Renal cortical epithelial cell (primary cell): ENCODE measurements around the gene ERICH6B. TPM values are rescaled to one million over a fixed set of nuclear protein-coding genes. Genes with fewer than 3 reads are reported as not detected.
A peak's percentile ranks its signal among the peaks of the same experiment; 100 is the strongest.

Experiments
- DNase-seq: peaks from one replicate; pipeline ENCODE4 v3.0.0-alpha.2; 2011; ENCODE audit warnings: low read depth
- total RNA-seq: library from RNA; depleted of rRNA; stranded (reverse); fragments of >200 nt; gene quantifications from 2 replicates; pipeline ENCODE4 v1.2.3, GENCODE V29; 2014

ERICH6B gene
- total RNA-seq, 1 donor from 2014 or later, result not detected

DNA sequence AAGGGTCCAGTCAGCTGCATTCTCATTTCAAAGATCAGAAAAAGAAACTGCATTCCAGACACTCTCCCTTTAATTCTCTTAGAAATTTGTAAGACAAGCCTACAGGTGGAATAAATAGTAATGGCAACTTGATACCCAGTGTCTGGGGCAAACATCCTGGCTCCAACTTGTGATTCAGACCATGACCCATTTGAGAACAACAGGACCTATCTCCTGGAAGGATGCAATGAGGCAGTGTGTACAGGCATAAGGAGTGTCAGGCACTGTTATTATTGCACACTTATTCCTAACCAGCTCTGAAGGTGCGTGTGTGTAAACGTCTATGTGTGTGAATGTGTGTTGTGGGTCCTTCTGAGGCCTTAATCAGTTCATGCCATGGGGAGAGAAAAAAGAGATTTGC is 13.9 kb downstream of the ERICH6B start:
- DNase-seq, result no peak

GRCh38 chr13:45598597-45598996 is 16.9 kb downstream of the ERICH6B start:
- no peak for DNase-seq

DNA sequence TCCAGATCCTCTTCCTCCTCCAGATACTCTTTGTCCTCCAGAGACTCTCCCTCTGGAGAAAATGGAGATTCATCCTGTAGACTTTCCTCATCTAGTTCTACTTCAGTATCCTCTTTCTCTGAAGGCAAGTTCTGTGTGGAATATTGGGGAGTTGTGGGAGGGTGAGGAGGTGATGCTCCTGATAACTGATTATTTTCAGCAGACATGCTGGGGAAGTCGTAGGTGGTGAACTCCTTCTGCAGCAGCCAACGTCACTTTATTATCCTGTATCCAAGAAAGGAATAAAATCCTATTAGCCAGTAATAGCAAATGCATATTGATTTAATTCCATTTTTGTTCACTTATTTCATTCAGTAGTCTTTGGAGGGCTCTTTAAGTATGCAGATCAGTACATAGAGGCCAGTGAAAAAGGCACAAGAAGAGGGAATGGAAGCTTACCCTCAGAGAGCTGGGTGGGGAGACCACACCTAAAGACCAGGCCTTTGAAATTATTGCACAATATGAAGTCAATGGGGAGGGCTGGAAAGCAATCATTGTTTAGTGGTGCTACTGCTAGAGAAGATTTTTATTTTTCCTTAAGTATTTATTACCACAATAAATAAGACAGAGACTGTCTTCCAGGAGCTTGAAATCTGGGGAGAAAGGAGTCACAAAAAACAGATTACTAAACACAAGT is 18.6 kb downstream of the ERICH6B start:
- DNase-seq, result no peak

DNA sequence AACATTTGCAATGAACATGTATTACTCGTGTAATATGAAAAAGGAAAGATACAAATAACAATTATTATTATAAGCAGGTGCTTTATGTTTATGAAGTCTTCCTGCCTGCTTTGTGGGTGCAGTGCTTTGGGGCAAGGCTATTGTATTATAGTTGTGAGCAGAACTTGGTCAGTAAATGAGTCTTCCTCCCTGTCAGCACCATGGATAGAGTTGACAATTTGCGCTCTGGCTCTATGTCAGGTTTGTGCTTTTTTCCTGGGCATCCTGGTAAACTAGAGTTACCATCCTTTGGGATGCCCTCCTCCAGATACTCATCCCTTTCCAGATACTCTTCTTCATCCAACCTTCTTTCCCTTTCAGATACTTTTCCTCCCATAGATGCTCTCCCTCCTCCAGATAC is 19.6 kb downstream of the ERICH6B start:
- DNase-seq, result peak; percentile 9

- DNase-seq, result no peak
Observed at GRCh38 chr13:45594764-45595163, 20.8 kb downstream of the ERICH6B start.

DNA sequence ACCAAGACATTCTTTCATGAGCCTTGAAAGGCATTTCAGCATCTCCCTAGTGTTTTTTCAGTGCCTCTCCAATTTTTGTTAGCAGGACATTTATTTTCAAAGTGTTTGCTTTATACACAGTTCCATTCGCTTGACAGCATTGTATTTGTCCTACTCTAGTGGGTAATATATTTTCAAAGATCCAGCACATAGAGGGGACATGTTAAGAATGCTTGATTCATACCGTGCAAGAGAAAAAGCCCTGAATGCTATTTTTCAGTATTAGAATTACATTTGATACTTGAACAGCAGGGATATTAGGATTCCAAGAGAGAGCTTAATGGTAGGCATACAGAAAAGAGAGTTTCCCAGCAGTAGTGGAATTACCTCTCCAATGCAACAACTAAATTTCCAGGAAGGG is 21.3 kb downstream of the ERICH6B start:
- DNase-seq, result no peak

DNA sequence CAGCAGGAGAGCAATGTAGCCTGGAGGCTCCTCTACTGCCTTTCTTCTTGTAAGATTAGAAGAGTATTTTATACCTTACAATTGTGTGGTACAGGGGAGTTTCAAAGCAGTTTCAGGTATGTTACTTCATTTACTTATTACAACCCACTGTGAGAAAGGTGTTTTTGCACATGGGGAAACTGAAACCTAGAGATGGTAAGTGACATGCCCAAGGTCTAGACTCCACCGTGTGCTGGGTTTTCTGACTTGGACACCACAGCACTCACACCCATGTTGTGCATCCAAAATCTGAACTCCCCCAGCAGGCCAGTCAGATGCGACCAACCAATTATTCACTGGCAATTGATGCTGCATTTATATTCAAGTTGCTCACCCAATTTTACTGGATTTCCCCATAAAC is 22.8 kb downstream of the ERICH6B start:
- DNase-seq, result no peak

- no peak for DNase-seq
Observed at GRCh38 chr13:45590066-45590465, 25.5 kb downstream of the ERICH6B start.

- no peak for DNase-seq
Observed at GRCh38 chr13:45587897-45588296, 27.6 kb downstream of the ERICH6B start.

- no peak for DNase-seq
Observed at GRCh38 chr13:45584816-45585215, 30.7 kb downstream of the ERICH6B start.

DNA sequence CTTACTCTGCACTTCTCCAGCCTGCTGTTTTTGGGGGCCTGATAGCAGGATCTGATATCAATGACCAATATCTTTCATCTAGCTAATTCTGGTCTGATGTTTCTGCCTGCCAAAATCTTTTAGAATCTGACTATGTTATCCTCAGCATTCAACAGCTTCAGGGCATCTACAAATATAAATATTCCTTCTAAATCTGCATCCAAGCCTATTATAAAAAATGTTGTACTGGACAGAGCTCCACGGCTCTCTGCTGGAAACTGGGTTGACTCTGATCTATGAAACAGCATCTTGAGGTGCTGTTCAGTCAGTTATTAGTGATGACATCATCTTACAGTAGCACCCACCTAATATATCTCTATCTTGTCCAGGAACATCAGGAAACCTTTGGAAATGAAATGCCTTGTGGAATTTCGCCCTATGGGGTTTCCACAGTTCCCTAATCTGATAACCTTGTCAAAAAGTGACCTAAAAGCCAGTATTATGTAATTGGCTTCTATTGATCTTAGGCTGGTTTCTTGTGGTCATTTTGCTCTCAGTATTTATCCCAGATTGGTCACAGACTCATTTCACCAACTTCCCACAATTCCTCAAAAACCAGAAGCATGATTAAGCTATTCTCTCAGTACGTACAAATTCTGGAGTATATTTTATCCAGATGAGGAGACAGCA is 33.0 kb downstream of the ERICH6B start:
- no peak for DNase-seq

DNA sequence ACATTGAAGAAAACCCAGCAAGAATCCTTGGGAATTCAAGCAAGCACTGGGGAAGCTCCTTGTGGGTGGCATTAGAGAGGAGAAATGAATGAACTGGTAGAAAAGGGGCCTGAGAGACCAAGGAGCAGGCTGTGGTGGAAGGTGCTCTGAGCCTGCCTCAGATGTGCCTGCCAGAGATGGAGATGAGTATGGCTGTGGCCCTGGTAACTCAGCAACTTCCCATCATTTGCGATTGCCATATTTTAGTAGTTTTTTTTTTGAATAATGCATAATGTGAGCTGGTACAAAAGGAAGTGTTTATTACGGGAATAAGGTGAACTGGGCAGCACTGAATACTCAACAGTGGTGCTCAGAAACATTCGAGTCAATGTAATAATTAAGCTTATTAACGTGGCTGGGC is 39.1 kb downstream of the ERICH6B start:
- DNase-seq, result peak; percentile 6

GRCh38 chr13:45575830-45576180 is 39.7 kb downstream of the ERICH6B start:
- no peak for DNase-seq

DNA sequence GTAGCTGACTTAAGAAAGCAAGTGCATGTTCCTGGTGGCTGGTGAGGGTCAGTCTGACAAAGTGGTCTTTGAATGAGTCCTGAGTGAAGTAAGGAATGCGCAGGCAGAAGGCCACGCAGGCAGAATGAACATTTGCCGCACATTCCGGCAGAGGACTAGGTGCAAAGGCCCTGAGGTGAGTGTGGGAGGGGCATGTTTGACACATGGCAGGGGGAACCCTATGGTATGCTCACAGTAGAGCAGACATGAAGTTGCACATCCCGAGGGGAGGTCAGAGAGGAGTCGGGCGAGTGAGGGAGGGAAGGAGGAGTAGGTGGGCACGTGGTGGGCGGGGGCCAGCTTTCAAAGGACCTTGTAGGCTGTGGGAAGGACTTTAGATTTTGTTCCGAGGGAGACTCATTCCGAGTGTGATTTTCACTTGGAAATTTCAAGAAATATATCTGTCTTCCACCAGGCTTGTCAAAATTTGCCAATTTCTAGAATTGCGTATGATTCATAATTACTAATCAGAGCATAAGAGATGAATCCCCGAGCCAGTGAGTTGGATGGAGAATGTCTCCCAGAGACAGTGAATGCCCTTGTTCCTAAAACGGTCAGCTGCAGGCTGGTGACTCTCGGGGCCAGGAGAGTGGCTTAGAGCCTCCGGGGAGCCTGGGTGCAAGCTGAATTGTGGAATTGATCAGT is 40.3 kb downstream of the ERICH6B start:
- no peak for DNase-seq

DNA sequence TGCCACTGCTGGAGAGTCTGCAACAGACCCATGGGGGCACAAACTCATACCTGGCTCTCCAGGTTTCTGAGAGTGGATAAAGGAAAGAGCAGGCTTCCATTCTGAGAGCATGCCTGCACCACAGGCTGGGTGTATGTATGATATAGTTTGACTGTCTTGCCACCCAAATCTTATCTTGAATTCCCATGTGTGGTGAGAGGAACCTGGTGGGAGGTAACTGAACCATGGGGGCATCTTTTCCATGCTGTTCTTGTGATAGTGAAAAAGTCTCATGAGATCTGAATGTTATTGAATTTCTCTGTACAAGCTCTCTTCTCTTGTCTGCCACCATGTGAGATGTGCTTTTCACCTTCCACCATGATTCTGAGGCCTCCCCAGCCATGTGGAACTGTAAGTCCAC is 50.2 kb downstream of the ERICH6B start:
- no peak for DNase-seq

DNA sequence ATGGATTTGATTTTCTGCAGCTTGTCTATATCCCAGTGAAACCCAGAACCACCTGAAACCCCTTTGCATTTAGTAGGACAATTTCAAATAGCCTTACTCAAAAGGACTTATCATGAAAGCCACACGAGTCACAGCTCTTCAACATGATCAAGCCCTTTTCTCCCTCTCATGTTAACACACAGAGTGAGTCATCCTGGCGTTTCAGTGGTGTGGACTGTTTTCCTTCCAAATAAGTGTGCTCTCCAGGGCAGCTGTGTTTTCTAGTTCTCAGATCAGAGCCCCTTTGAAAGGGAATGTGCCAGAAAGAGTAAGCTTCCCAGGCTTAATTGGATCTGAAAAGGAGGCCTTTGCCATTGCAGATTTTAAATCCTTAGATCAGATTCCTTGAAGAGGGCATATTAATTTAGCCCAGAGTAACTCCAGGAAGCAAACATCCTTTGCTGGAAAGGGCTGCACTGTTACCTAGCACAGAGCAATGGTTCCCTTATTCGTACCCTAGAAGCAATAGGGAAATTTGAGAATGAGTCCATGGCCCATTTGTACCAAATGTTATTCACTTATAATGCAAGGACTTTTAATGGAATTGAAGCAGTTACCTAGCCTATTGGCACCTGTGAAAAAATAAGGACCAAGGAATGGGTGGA is 51.3 kb downstream of the ERICH6B start:
- peak; percentile 85 for DNase-seq

DNA sequence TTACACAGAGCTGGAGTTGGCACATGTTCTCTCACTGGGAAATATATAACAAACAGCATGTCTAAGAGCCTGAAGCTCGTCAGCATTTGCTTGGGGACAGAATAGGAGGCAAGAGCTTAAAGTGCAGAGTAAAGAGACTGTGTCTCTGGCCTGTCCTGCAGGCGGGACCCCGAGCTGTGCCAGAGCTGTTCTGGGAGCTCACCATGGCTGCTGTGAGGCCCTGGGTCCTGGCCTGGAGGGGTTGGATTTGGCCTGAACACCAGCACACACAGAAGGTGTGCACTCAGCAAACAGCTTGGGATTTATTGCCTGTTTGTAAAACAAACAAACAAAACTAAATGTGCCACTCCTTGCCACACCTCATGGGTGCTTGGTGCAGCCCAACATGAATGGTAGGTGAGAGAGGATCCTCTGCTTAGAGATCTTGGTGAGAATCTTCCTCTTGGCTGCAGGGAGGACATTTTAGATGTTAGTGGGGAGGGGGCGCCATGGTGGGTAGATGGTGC is 60.9 kb downstream of the ERICH6B start:
- DNase-seq, result no peak

DNA sequence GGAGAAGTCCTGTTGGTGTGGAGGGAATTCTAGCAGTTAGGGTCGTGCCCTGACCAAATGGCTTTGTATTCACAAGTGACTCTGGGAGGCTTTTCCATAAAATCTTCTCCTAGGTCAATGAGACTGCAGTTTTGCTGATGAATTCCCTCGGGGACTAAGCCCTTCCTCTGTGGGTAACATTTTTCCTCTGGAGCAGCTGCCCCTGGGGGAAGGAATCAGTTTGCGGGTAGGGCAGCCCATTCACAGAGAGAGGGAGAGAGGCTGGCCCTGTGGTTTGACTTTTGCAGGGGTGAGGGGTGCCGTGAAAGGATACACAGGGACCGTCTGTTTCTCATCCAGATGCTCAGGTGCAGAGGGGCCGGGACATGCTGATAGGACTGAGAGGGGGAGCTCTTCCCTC is 67.3 kb downstream of the ERICH6B start:
- DNase-seq, result no peak

DNA sequence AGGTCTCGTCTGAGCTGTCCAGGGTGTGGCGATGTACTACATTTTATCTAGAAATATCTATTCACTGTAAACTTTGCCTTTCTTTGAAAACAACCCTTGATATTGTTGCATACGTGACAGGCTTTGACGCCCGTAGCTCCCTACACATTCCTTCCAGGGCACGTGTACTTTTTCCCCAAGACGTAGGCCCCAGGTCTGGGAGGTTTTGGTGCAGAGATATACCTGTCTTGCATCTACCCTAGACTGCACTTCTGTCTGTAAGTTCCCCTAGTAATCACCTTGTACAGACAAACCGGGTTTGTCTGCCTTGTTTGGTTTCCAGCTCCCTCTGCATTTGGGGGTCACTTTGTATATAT is 69.2 kb downstream of the ERICH6B start:
- no peak for DNase-seq

- DNase-seq, result no peak
Observed at GRCh38 chr13:45545686-45546409, 69.7 kb downstream of the ERICH6B start.

DNA sequence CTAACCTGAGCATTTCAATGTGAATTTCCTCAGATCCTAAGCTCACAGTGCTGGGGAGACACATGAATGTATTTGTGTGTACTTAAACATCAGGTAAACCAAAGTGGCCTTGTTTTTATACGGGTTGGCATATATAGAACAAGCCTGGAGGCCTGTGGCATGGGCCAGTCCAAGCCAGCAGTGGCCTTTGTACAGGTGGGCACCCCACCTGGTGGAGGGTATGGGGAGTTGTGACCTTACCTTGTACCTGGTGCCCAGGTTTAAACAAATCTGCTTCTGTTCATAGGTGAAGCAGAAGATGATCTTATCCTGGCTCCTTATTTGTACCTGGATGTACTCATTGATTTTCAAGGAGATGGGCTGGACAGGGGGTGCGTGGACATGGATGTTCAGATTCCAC is 71.0 kb downstream of the ERICH6B start:
- DNase-seq, result no peak

DNA sequence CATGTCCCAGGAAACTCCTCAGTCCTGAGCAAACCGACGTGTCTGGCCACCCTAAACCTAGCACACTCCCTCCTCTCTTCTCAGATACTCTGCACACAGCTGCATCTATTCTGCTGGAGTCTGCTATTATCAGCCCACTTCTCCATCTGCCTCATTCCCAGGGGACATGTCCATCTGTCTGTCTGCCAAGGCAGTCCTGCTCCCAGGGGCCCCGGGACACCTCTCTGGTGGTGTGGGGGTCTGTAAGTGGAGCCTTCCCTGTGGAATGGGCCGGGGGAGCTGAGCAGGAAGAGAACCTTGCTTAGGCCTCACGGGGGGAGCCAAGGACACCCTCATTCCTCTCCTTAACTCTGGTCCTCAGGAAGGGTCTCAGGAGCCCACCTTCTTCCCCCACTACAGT is 72.7 kb downstream of the ERICH6B start:
- DNase-seq, result no peak
